Measurements from ENCODE around the gene OR2A25. TPM values are rescaled to one million over a fixed set of nuclear protein-coding genes. Genes with fewer than 3 reads are reported as not detected.

The OR2A25 gene
- total RNA-seq, 6 experiments from 2014 or later, result not detected

DNA sequence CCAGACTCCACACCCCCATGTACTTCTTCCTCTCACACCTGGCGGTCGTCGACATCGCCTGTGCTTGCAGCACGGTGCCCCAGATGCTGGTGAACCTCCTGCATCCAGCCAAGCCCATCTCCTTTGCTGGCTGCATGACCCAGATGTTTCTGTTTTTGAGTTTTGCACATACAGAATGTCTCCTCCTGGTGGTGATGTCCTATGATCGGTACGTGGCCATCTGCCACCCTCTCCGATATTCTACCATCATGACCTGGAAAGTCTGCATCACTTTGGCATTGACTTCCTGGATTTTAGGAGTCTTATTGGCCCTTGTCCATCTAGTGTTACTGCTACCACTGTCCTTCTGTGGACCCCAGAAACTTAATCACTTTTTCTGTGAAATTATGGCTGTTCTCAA is 4.8 kb downstream of the OR2A25 start:
- intact Hi-C loops (cut with DNase I), result no loop called here
- Histone ChIP-seq H3K4me3 (no peak overlapping the region), H3K4me1 (no peaks in the 10 kb centered on the region), H3K27ac (no peak overlapping the region), H3K9me3 (no peaks in the 10 kb centered on the region), H3K36me3 (no peaks in the 10 kb centered on the region), H3K27me3 (no peaks in the 10 kb centered on the region)
- DNase-seq (no peak), ATAC-seq (no peak)
- TF ChIP-seq POLR2A (IDR thresholded peaks at IDR 0.05), result no peak
- TF ChIP-seq, protein P1, sequence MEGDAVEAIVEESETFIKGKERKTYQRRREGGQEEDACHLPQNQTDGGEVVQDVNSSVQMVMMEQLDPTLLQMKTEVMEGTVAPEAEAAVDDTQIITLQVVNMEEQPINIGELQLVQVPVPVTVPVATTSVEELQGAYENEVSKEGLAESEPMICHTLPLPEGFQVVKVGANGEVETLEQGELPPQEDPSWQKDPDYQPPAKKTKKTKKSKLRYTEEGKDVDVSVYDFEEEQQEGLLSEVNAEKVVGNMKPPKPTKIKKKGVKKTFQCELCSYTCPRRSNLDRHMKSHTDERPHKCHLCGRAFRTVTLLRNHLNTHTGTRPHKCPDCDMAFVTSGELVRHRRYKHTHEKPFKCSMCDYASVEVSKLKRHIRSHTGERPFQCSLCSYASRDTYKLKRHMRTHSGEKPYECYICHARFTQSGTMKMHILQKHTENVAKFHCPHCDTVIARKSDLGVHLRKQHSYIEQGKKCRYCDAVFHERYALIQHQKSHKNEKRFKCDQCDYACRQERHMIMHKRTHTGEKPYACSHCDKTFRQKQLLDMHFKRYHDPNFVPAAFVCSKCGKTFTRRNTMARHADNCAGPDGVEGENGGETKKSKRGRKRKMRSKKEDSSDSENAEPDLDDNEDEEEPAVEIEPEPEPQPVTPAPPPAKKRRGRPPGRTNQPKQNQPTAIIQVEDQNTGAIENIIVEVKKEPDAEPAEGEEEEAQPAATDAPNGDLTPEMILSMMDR (IDR thresholded peaks at IDR 0.05), result no peak
- 92% methylated on average over 8 of the region's 8 CpGs for WGBS (ENCODE audit: insufficient coverage, low coverage, low lambda C conversion rate, missing lambda C conversion rate)

DNA sequence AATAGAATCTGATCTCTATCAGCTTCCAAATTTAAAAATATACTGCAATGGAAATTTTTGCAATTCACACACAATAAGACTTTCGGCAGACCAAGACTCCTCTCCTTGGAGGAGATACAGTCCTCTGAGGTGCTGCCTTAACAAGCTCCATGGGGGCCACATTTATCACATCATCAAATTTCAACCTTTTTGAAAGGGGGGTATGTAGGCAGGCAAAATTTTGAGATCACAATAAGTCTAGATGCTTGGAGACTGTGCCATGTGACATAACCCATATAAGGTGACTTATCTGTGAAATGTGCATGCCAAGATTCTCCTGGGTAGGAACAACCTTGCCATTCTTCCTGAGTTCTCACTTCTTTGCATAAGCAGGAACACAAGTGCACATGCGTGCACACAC is 16.4 kb downstream of the OR2A25 start, which contains the start of gene OR2A12:
OR2A12 (plus strand) TSS at position 301 of the 400 bp plus-strand sequence. CDS start 8,830 bp downstream, outside the sequence.
- Histone ChIP-seq H3K27me3 (no peaks in the 10 kb centered on the region), H3K36me3 (no peaks in the 10 kb centered on the region), H3K4me1 (no peaks in the 10 kb centered on the region), H3K27ac (no peak within 1 kb of the TSS), H3K9me3 (no peaks in the 10 kb centered on the region), H3K4me3 (no peak within 1 kb of the TSS)
- 64% methylated on average over 1 of the region's 2 CpGs for WGBS (ENCODE audit: insufficient coverage, low coverage, low lambda C conversion rate, missing lambda C conversion rate)
- intact Hi-C loops (cut with DNase I), result no loop called here
- no peak for DNase-seq
- ATAC-seq, result no peak
- no peak for TF ChIP-seq POLR2A (IDR thresholded peaks at IDR 0.05)
- TF ChIP-seq, protein P1 (IDR thresholded peaks at IDR 0.05), result no peak

DNA sequence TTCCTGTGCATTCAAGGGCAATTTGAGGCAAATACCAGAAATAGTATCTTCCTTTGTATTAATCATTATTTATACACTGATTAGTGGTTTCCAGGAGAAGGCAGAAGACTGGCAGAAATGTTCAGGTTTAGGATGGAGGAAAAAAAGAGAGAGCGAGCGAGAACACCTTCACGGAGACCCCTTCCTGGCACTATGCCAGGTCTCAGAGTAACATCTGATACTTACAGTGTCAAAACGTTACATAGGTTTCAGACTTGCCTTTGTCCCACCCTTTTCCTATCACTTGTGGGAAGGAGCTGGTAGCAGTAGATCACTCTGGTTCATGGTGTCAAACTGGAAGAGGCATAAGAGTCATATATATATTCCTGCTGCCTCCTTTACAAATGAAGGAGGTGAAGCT is 17.1 kb downstream of the OR2A25 start:
- TF ChIP-seq, protein P1 (IDR thresholded peaks at IDR 0.05), result no peak
- TF ChIP-seq POLR2A (IDR thresholded peaks at IDR 0.05), result no peak
- H3K9me3 ChIP-seq, result no peaks in the 10 kb centered on the region
- WGBS (ENCODE audit: insufficient coverage, low coverage, low lambda C conversion rate, missing lambda C conversion rate), result 60% methylated on average over 4 of the region's 4 CpGs
- no peak for ATAC-seq
- no peak overlapping the region for H3K4me3 ChIP-seq
- H3K27ac ChIP-seq, result no peak overlapping the region
- no peaks in the 10 kb centered on the region for H3K27me3 ChIP-seq
- DNase-seq, result no peak
- H3K36me3 ChIP-seq, result no peaks in the 10 kb centered on the region
- intact Hi-C loops (cut with DNase I), result no loop called here
- H3K4me1 ChIP-seq, result no peaks in the 10 kb centered on the region

DNA sequence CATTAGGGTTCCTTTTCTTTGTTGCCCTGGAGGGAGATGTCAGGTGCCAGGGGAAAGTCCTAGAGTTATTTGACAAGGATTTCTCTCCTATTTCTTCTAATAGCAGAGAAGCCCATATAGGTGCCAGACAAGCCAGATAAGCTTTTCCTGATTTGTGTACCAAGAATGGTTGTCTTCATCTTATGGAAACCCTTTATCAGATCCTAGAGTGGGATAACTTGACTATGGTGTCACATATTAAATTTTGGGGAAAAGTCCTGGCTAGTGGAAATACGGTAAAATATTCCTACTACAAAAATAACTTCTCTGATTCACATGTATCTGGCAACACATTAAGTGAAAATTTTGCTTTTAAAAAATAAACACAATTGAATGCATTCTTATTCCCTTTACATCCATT is 17.6 kb downstream of the OR2A25 start:
- H3K4me3 ChIP-seq, result no peak overlapping the region
- DNase-seq, result no peak
- no peaks in the 10 kb centered on the region for H3K27me3 ChIP-seq
- intact Hi-C loops (cut with DNase I), result no loop called here
- ATAC-seq, result no peak
- WGBS (ENCODE audit: insufficient coverage, low coverage, low lambda C conversion rate, missing lambda C conversion rate), result 89% methylated on average over 1 of the region's 1 CpG
- H3K27ac ChIP-seq, result no peak overlapping the region
- no peaks in the 10 kb centered on the region for H3K36me3 ChIP-seq
- TF ChIP-seq, protein P1 (IDR thresholded peaks at IDR 0.05), result no peak
- no peak for TF ChIP-seq POLR2A (IDR thresholded peaks at IDR 0.05)
- no peaks in the 10 kb centered on the region for H3K4me1 ChIP-seq
- no peaks in the 10 kb centered on the region for H3K9me3 ChIP-seq

DNA sequence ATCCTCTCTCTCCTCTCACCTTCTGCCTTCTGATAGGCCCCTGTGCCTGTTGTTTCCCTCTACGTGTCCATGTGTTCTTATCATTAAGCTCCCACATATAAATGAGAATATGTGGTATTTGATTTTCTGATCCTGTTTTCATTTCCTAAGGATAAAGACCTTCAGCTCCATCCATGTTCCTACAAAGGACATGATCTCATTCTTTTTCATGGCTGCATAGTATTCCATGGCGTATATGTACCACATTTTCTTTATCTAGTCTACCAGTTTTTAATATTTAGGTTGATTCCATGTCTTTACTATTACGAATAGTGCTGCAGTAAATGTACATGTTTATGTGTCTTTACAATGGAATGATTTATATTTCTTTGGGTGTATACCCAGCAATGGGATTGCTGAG is 21.1 kb downstream of the OR2A25 start:
- Histone ChIP-seq H3K9me3 (no peaks in the 10 kb centered on the region), H3K27me3 (no peaks in the 10 kb centered on the region), H3K4me1 (no peaks in the 10 kb centered on the region), H3K36me3 (no peaks in the 10 kb centered on the region), H3K27ac (no peak overlapping the region), H3K4me3 (no peak overlapping the region)
- no peak for ATAC-seq
- DNase-seq, result no peak
- TF ChIP-seq, protein P1 (IDR thresholded peaks at IDR 0.05), result no peak
- no peak for TF ChIP-seq POLR2A (IDR thresholded peaks at IDR 0.05)
- WGBS (ENCODE audit: insufficient coverage, low coverage, low lambda C conversion rate, missing lambda C conversion rate), result 73% methylated on average over 3 of the region's 3 CpGs
- intact Hi-C loops (cut with DNase I), result no loop called here

Data from right lobe of liver (tissue), 6 donors.